22Rv1 (cell line): ENCODE data around the gene SUPT16H.

Source experiments
- ZFX ChIP-seq: fragments of 450-650 bp; IDR thresholded peaks from 2 replicates; pipeline ENCODE4 v1.6.1; 2017; ENCODE audit warnings: antibody characterized with exemption, borderline replicate concordance
- TF ChIP-seq, protein P1 (sequence below): fragments of 450-650 bp; IDR thresholded peaks from 2 replicates; pipeline ENCODE4 v1.5.1; 2017; ENCODE audit warnings: mild to moderate bottlenecking

DNA sequence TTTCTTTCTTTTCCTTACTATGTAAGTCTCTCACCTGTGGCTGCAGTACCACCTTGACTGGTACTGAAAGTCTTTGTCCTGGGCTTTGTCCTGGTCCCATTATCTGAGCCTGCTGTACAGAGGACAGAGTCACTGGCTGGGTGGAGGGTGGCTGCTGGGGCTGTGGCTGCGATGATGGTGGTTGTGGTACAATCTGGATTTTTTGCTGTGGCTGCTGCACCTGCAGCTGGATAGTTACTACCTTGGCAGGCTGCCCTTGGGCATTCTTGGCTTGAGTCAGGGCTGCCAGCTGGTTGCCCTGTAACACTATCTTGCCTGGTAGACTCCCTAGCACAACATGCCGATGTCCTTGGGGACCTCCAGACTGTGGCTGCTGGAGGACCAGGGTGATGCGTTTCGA lies 45.1 kb upstream of the SUPT16H start:
- TF ChIP-seq, protein P1, sequence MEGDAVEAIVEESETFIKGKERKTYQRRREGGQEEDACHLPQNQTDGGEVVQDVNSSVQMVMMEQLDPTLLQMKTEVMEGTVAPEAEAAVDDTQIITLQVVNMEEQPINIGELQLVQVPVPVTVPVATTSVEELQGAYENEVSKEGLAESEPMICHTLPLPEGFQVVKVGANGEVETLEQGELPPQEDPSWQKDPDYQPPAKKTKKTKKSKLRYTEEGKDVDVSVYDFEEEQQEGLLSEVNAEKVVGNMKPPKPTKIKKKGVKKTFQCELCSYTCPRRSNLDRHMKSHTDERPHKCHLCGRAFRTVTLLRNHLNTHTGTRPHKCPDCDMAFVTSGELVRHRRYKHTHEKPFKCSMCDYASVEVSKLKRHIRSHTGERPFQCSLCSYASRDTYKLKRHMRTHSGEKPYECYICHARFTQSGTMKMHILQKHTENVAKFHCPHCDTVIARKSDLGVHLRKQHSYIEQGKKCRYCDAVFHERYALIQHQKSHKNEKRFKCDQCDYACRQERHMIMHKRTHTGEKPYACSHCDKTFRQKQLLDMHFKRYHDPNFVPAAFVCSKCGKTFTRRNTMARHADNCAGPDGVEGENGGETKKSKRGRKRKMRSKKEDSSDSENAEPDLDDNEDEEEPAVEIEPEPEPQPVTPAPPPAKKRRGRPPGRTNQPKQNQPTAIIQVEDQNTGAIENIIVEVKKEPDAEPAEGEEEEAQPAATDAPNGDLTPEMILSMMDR = no peak
- TF ChIP-seq ZFX = no peak
